Endothelial cell of umbilical vein (primary cell): ENCODE measurements around the gene DUSP15. TPM values are rescaled to one million over a fixed set of nuclear protein-coding genes. Genes with fewer than 3 reads are reported as not detected.

Experiments
- BruUV-seq: library from RNA; stranded (reverse); fragments of 400-500 nt; replicated peaks from 2 replicates; lab custom pipeline; 2021; lab: Mats Ljungman, UMichigan
- CTCF ChIA-PET: fragments of 300-600, 350-600 bp; sonication (Branson Sonifier 250); formaldehyde crosslinking; loops from one replicate; lab custom pipeline; 2021; ENCODE audit warnings: antibody characterized with exemption, inconsistent platforms; lab: Charles Lee
- POLR2A ChIA-PET: fragments of 300-600, 350-600 bp; sonication (Branson Sonifier 250); formaldehyde crosslinking; loops from one replicate; lab custom pipeline; 2021; ENCODE audit warnings: antibody characterized with exemption, inconsistent platforms; lab: Charles Lee
- DNase-seq: peaks from one replicate; pipeline ENCODE4 v3.0.0-alpha.2; 2011; ENCODE audit warnings: low read depth, low spot score
- FAIRE-seq: peaks from 2 replicates; lab custom pipeline; 2011; peaks lifted over from hg19 to GRCh38; lab: Jason Lieb, UNC
- H2AFZ ChIP-seq: 2 replicates; pipeline ENCODE4 v1.6.0; 2012; ENCODE audit warnings: low read depth, low read length, control low read depth, inconsistent platforms
- H3K27ac ChIP-seq: 2 replicates; pipeline ENCODE4 v1.5.1; 2011; ENCODE audit warnings: low read depth, mild to moderate bottlenecking, control low read depth, low read length, moderate library complexity; ENCODE audit not compliant: insufficient read depth
- H3K27me3 ChIP-seq, 2 experiments: 2 replicates each; pipeline versions ENCODE4 v1.6.0 to v1.6.1; 2011; ENCODE audit warnings: low read length in 2 of 2, mixed read lengths in 1 of 2; ENCODE audit not compliant: control insufficient read depth in 2 of 2, insufficient read depth in 2 of 2
- H3K36me3 ChIP-seq, 2 experiments: 2 replicates in 1 of 2; 3 replicates in 1 of 2; pipeline ENCODE4 v1.5.1; 2011; ENCODE audit warnings: low read length in 2 of 2, mild to moderate bottlenecking in 1 of 2, moderate library complexity in 1 of 2; ENCODE audit not compliant: control insufficient read depth in 2 of 2, insufficient read depth in 2 of 2; ENCODE audit errors: extremely low read depth in 1 of 2
- H3K4me1 ChIP-seq: 3 replicates; pipeline ENCODE4 v1.5.1; 2011; ENCODE audit warnings: mild to moderate bottlenecking, low read length; ENCODE audit not compliant: control insufficient read depth, insufficient read depth; ENCODE audit errors: extremely low read depth
- H3K4me2 ChIP-seq: 2 replicates; pipeline ENCODE4 v1.6.1; 2011; ENCODE audit warnings: low read length, control low read depth, mixed read lengths; ENCODE audit not compliant: insufficient read depth
- H3K4me3 ChIP-seq, 3 experiments: fragments of 200-600 bp in 1 of 3; sonication (generic), shearing (Covaris generic) in 1 of 3; replicated peaks in 1 of 3; 2 replicates each; pipeline ENCODE4 v1.5.1; 2011 to 2016; ENCODE audit warnings: control low read depth in 3 of 3, low read length in 3 of 3, mild to moderate bottlenecking in 2 of 3, inconsistent platforms in 1 of 3, low read depth in 1 of 3, moderate library complexity in 1 of 3; ENCODE audit not compliant: insufficient read depth in 1 of 3
- H3K79me2 ChIP-seq: 2 replicates; pipeline ENCODE4 v1.6.0; 2012; ENCODE audit warnings: low read length, inconsistent platforms; ENCODE audit not compliant: control insufficient read depth, insufficient read depth
- H3K9ac ChIP-seq: replicated peaks from 2 replicates; pipeline ENCODE3; 2011; ENCODE audit warnings: low read length, control low read depth; ENCODE audit not compliant: insufficient read depth; ENCODE audit errors: extremely low read depth
- H3K9me1 ChIP-seq: replicated peaks from 3 replicates; pipeline ENCODE4 v1.6.0; 2011; ENCODE audit warnings: mild to moderate bottlenecking, low read length; ENCODE audit not compliant: control insufficient read depth, insufficient read depth; ENCODE audit errors: extremely low read depth
- H3K9me3 ChIP-seq: replicated peaks from 2 replicates; pipeline ENCODE4 v1.5.1; 2012; ENCODE audit warnings: low read length, inconsistent platforms; ENCODE audit not compliant: control insufficient read depth, insufficient read depth
- H4K20me1 ChIP-seq: replicated peaks from 2 replicates; pipeline ENCODE3; 2011; ENCODE audit warnings: mild to moderate bottlenecking, low read length; ENCODE audit not compliant: control insufficient read depth, insufficient read depth; ENCODE audit errors: extremely low read depth
- CTCF ChIP-seq, 2 donors: IDR thresholded peaks; 1 replicate in 1 of 2; 2 replicates in 1 of 2; pipeline ENCODE4 v1.5.1; 2011; ENCODE audit warnings: low read length in 2 of 2, mild to moderate bottlenecking in 2 of 2, moderate library complexity in 2 of 2, control low read depth in 1 of 2, inconsistent platforms in 1 of 2, low read depth in 1 of 2; ENCODE audit not compliant: insufficient read depth in 1 of 2; ENCODE audit errors: extremely low read depth in 1 of 2
- EZH2 ChIP-seq: IDR thresholded peaks from 2 replicates; pipeline ENCODE4 v1.6.1; 2012; ENCODE audit warnings: borderline replicate concordance, low read depth, mild to moderate bottlenecking, moderate library complexity, low read length, inconsistent platforms; ENCODE audit not compliant: severe bottlenecking
- FOS ChIP-seq: IDR thresholded peaks from 2 replicates; pipeline ENCODE4 v1.6.1; 2011; ENCODE audit warnings: mild to moderate bottlenecking, low read length, moderate library complexity, borderline replicate concordance; ENCODE audit not compliant: insufficient read depth
- GATA2 ChIP-seq: IDR thresholded peaks from 2 replicates; pipeline ENCODE4 v1.7.0; 2011; ENCODE audit warnings: low read depth, mild to moderate bottlenecking, moderate library complexity, mixed read lengths, low read length; ENCODE audit not compliant: insufficient read length, insufficient read depth
- JUN ChIP-seq: IDR thresholded peaks from 2 replicates; pipeline ENCODE4 v1.6.1; 2011; ENCODE audit warnings: borderline replicate concordance, low read depth; ENCODE audit not compliant: insufficient read length, insufficient read depth
- MAX ChIP-seq: IDR thresholded peaks from 2 replicates; pipeline ENCODE4 v1.6.1; 2011; ENCODE audit not compliant: insufficient read depth, insufficient read length
- MYC ChIP-seq: IDR thresholded peaks from one replicate; pipeline ENCODE4 v1.6.1; 2011; ENCODE audit warnings: mild to moderate bottlenecking, low read depth, low read length
- POLR2A ChIP-seq: IDR thresholded peaks from 2 replicates; pipeline ENCODE4 v1.6.1; 2012; ENCODE audit warnings: low read depth, mild to moderate bottlenecking, control low read depth, low read length
- POLR2AphosphoS5 ChIP-seq: IDR thresholded peaks from 2 replicates; pipeline ENCODE4 v1.6.1; 2012; ENCODE audit warnings: low read depth, mild to moderate bottlenecking, control low read depth, low read length, moderate library complexity; ENCODE audit not compliant: insufficient read depth
- dilution Hi-C: fragments of 300-500 bp; cut with MboI; formaldehyde crosslinking; loops from one replicate; pipeline ENCODE4 v1.15.0; 2019; ENCODE audit warnings: low sequenced_read_pairs; ENCODE audit not compliant: extremely low pct_ligation_motif_present
- intact Hi-C: fragments of 100-400 bp; cut with micrococcal nuclease; formaldehyde crosslinking; loops from one replicate; pipeline ENCODE4 v1.10.0; 2022
- polyA plus RNA-seq, 4 experiments: library from polyadenylated mRNA; depleted of rRNA in 3 of 4; stranded (reverse) in 3 of 4; unstranded in 1 of 4; fragments of >200 nt; gene quantifications; 2 replicates each; pipeline versions ENCODE4 v1.2.1 to v1.2.3, GENCODE V29; 2011 to 2012; ENCODE audit warnings: missing spikeins in 1 of 4
- total RNA-seq: library from RNA; stranded (reverse); gene quantifications from 2 replicates; pipeline ENCODE4 v1.2.3, GENCODE V29; 2021

The DUSP15 gene
- total and polyA plus RNA-seq, 2 donors (not counting 3 experiments of a cell fraction or from before 2014, with no cell fraction given), result 0.33 TPM; not detected in 1

- no peak for TF ChIP-seq POLR2A
- TF ChIP-seq CTCF (IDR thresholded peaks at IDR 0.05; ENCODE audit: extremely low read depth in 1 of 2, insufficient read depth in 1 of 2, low read depth in 1 of 2, low read length in 2 of 2), result no peak
- no peak for TF ChIP-seq GATA2
- TF ChIP-seq MYC, result no peak
- TF ChIP-seq POLR2AphosphoS5, result no peak
- no peak for TF ChIP-seq FOS
- TF ChIP-seq MAX, result no peak
- TF ChIP-seq JUN, result no peak
- TF ChIP-seq EZH2, result no peak
- H3K79me2 ChIP-seq, result no peaks in the 10 kb centered on the region
- H3K27me3 ChIP-seq, result peaks cover 16 to 21% of the 10 kb centered on the region in 2 experiments
- no peaks in the 10 kb centered on the region for H3K9me3 ChIP-seq
- H2AFZ ChIP-seq, result no peak overlapping the region
- POLR2A ChIA-PET, result no interaction called here
- no peaks in the 10 kb centered on the region for H3K9me1 ChIP-seq
- FAIRE-seq, result no peak
- no peak overlapping the region for H3K9ac ChIP-seq
- DNase-seq, result no peak
- H3K4me1 ChIP-seq, result no peaks in the 10 kb centered on the region
- no peak overlapping the region for H3K4me3 ChIP-seq
- no peak overlapping the region for H3K27ac ChIP-seq
- intact Hi-C loops, result no loop called here
- dilution Hi-C loops, result no loop called here
- no peak overlapping the region for H3K4me2 ChIP-seq
- no TSS peak for BruUV-seq
- no peaks in the 10 kb centered on the region for H3K36me3 ChIP-seq
- CTCF ChIA-PET, result interaction anchor here (3.9 kb wide), 1 partner anchor 170 kb away, joined by 25 read pairs; no protein-coding TSS in a partner anchor
- H4K20me1 ChIP-seq, result no peaks in the 10 kb centered on the region
Measured at GRCh38 chr20:31862157-31862470, 8.2 kb downstream of the DUSP15 start.
